ENCODE measurements around the gene LAMB2. TPM values are rescaled to one million over a fixed set of nuclear protein-coding genes. Genes with fewer than 3 reads are reported as not detected.

The LAMB2 gene
- total RNA-seq, 1 experiment from 2014 or later = 121 TPM

GRCh38 chr3:49148159-49148558 is 15.3 kb upstream of the LAMB2 start:
- no peak overlapping the region for H2AFZ ChIP-seq (ENCODE audit: low read length)
- DNase-seq = no peak
- H2AK5ac ChIP-seq (ENCODE audit: insufficient read length, low read length) = no peak overlapping the region
- H3K79me2 ChIP-seq (ENCODE audit: insufficient read depth, low read length) = no peaks in the 10 kb centered on the region
- Mint-ChIP-seq H3K27ac (no peak overlapping the region), H3K9me3 (no peaks in the 10 kb centered on the region; a peak in 2 of 5 replicates), H3K36me3 (ENCODE audit: insufficient read depth in 1 of 3, low read depth in 3 of 3) (no peaks in the 10 kb centered on the region), H3K27me3 (ENCODE audit: low read depth) (peaks cover 36% of the 10 kb centered on the region), H3K4me3 (no peak overlapping the region), H3K4me1 (peaks cover 4 to 5% of the 10 kb centered on the region in 2 experiments)
- no peak overlapping the region for H3K14ac ChIP-seq (ENCODE audit: insufficient read depth, low read length)
- no peaks in the 10 kb centered on the region for H4K20me1 ChIP-seq (ENCODE audit: control insufficient read depth, insufficient read depth, insufficient read length)
- no peak overlapping the region for H2BK120ac ChIP-seq (ENCODE audit: low read depth, low read length, poor library complexity, severe bottlenecking)
- H3T11ph ChIP-seq (ENCODE audit: low read length) = no peak overlapping the region
- peaks cover 2% of the 10 kb centered on the region for H3K23me2 ChIP-seq (ENCODE audit: insufficient read length, low read depth, low read length, poor library complexity, severe bottlenecking)
- no peak overlapping the region for H2BK12ac ChIP-seq (ENCODE audit: insufficient read length, low read depth, low read length)
- no peak overlapping the region for H3K23ac ChIP-seq (ENCODE audit: insufficient read length, low read depth, low read length)
- no peak overlapping the region for H4K5ac ChIP-seq (ENCODE audit: insufficient read length, low read depth, low read length)
- WGBS (ENCODE audit: extremely low coverage, insufficient read length, low lambda C conversion rate) = no CpG with 5 or more reads among the region's 5 CpGs
- no peaks in the 10 kb centered on the region for H3K79me1 ChIP-seq (ENCODE audit: insufficient read depth, low read depth, low read length, poor library complexity, severe bottlenecking)
- H4K91ac ChIP-seq (ENCODE audit: insufficient read length, low read depth, low read length) = no peak overlapping the region
- H3K9ac ChIP-seq (ENCODE audit: extremely low read depth, insufficient read length, low read length) = no peak overlapping the region
- no peak overlapping the region for H3K27ac ChIP-seq (ENCODE audit: insufficient read length, low read depth, low read length)
- H3K4ac ChIP-seq (ENCODE audit: low read depth, low read length) = no peak overlapping the region
- H2BK15ac ChIP-seq (ENCODE audit: low read depth, low read length) = no peak overlapping the region
- no peak for TF ChIP-seq CTCF (conservative IDR thresholded peaks at IDR 0.05)
- H3K4me2 ChIP-seq (ENCODE audit: insufficient read depth, insufficient read length, low read length) = no peak overlapping the region
- H3K56ac ChIP-seq (ENCODE audit: insufficient read length, low read depth, low read length) = no peak overlapping the region
- H2BK20ac ChIP-seq (ENCODE audit: low read depth, low read length, poor library complexity, severe bottlenecking) = no peak overlapping the region
- H3K27me3 ChIP-seq (ENCODE audit: insufficient read depth, low read length) = no peaks in the 10 kb centered on the region; the same call in 1 of the 2 replicates
- no peak overlapping the region for H2BK5ac ChIP-seq (ENCODE audit: insufficient read length, low read length)
- H4K8ac ChIP-seq (replicated peaks; ENCODE audit: insufficient read length, low read depth, low read length) = no peak overlapping the region
- H3K18ac ChIP-seq (ENCODE audit: insufficient read length, low read depth, low read length) = no peak overlapping the region
- no peaks in the 10 kb centered on the region for H3K9me3 ChIP-seq (ENCODE audit: control insufficient read depth, low read depth, low read length)
- no peaks in the 10 kb centered on the region; the same call in 1 of the 2 replicates for H3K4me1 ChIP-seq (ENCODE audit: insufficient read depth, low read length)
